ENCODE results near the gene PIP4P1. TPM values are rescaled to one million over a fixed set of nuclear protein-coding genes. Genes with fewer than 3 reads are reported as not detected.

The PIP4P1 gene
- total and polyA plus RNA-seq, 12 donors = 15.5 to 31.9 (median 18.7) TPM

GRCh38 chr14:20498622-20499021 lies 37.4 kb upstream of the PIP4P1 start:
- WGBS, 2 donors = 70 to 75% methylated on average over 2 of the region's 2 CpGs
- intact Hi-C loops (cut with DNase I) = no loop called here
- Histone ChIP-seq H3K9me3 (no peaks in the 10 kb centered on the region), H3K27me3 (no peaks in the 10 kb centered on the region), H3K27ac (peak overlapping the region in 9 of 10 donors; percentile 44 to 84 (median 72)), H3K36me3 (no peaks in the 10 kb centered on the region), H3K4me3 (no peak overlapping the region), H3K4me1 (peaks cover 0 to 35% (median 15%) of the 10 kb centered on the region in 9 donors)
- TF ChIP-seq CTCF (IDR thresholded peaks at IDR 0.05) = no peak
- peak in 1 of 8 donors; percentile 14 for ATAC-seq
- DNase-seq = no peak

- TF ChIP-seq CTCF (IDR thresholded peaks at IDR 0.05) = no peak
- intact Hi-C loops (cut with DNase I) = no loop called here
- H3K4me1 ChIP-seq = peaks cover 0 to 52% (median 21%) of the 10 kb centered on the region in 9 donors
- no peaks in the 10 kb centered on the region for H3K9me3 ChIP-seq
- peak overlapping the region in 5 of 10 donors; percentile 7 to 44 (median 14) for H3K27ac ChIP-seq
- no peaks in the 10 kb centered on the region for H3K27me3 ChIP-seq
- no peaks in the 10 kb centered on the region for H3K36me3 ChIP-seq
- ATAC-seq = peak in 1 of 8 donors; percentile 25
- no peak overlapping the region for H3K4me3 ChIP-seq
- DNase-seq = no peak
- WGBS, 2 donors = 76 to 81% methylated on average over 8 of the region's 8 CpGs
Measured at GRCh38 chr14:20494935-20495766, 33.9 kb upstream of the PIP4P1 start.

- no peak for DNase-seq
- Histone ChIP-seq H3K4me1 (peaks cover 0 to 53% (median 23%) of the 10 kb centered on the region in 9 donors), H3K9me3 (no peaks in the 10 kb centered on the region), H3K4me3 (no peak overlapping the region), H3K27ac (peak overlapping the region in 5 of 10 donors; percentile 19 to 66 (median 58)), H3K27me3 (no peaks in the 10 kb centered on the region), H3K36me3 (no peaks in the 10 kb centered on the region)
- TF ChIP-seq CTCF (IDR thresholded peaks at IDR 0.05) = no peak
- 52 to 75% methylated on average over 2 of the region's 2 CpGs for WGBS, 2 donors
- intact Hi-C loops (cut with DNase I) = no loop called here
- ATAC-seq = peak; percentile 29 to 80 (median 68)
Measured at GRCh38 chr14:20493634-20494033, 32.4 kb upstream of the PIP4P1 start.

GRCh38 chr14:20492486-20492885 lies 31.3 kb upstream of the PIP4P1 start:
- intact Hi-C loops (cut with DNase I) = no loop called here
- Histone ChIP-seq H3K4me3 (no peak overlapping the region), H3K27ac (no peak overlapping the region), H3K4me1 (peaks cover 0 to 53% (median 23%) of the 10 kb centered on the region in 9 donors), H3K36me3 (no peaks in the 10 kb centered on the region), H3K9me3 (no peaks in the 10 kb centered on the region), H3K27me3 (no peaks in the 10 kb centered on the region)
- ATAC-seq (no peak), DNase-seq (no peak)
- TF ChIP-seq CTCF (IDR thresholded peaks at IDR 0.05) = no peak
- 97% methylated on average over 4 of the region's 4 CpGs for WGBS, 2 donors

All from heart right ventricle (tissue), 16 donors.